ENCODE data around the gene OXTR.

- TF ChIP-seq, protein P1, sequence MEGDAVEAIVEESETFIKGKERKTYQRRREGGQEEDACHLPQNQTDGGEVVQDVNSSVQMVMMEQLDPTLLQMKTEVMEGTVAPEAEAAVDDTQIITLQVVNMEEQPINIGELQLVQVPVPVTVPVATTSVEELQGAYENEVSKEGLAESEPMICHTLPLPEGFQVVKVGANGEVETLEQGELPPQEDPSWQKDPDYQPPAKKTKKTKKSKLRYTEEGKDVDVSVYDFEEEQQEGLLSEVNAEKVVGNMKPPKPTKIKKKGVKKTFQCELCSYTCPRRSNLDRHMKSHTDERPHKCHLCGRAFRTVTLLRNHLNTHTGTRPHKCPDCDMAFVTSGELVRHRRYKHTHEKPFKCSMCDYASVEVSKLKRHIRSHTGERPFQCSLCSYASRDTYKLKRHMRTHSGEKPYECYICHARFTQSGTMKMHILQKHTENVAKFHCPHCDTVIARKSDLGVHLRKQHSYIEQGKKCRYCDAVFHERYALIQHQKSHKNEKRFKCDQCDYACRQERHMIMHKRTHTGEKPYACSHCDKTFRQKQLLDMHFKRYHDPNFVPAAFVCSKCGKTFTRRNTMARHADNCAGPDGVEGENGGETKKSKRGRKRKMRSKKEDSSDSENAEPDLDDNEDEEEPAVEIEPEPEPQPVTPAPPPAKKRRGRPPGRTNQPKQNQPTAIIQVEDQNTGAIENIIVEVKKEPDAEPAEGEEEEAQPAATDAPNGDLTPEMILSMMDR (conservative IDR thresholded peaks at IDR 0.05; ENCODE audit: low read depth, low read length), result no peak
- TF ChIP-seq RCOR1 (IDR thresholded peaks at IDR 0.05; ENCODE audit: insufficient replicate concordance, low read length) (no peak), CHD1 (IDR thresholded peaks at IDR 0.05; ENCODE audit: low read depth, low read length) (no peak), SMC3 (IDR thresholded peaks at IDR 0.05; ENCODE audit: low read depth, low read length) (no peak), CEBPB (IDR thresholded peaks at IDR 0.05; ENCODE audit: low read depth, low read length) (no peak), POLR2A (IDR thresholded peaks at IDR 0.05; ENCODE audit: low read depth, low read length) (no peak), MAZ (IDR thresholded peaks at IDR 0.05; ENCODE audit: borderline replicate concordance, low read depth, low read length) (no peak), FOS (IDR thresholded peaks at IDR 0.05; ENCODE audit: low read depth, low read length) (no peak), NFE2L2 (IDR thresholded peaks at IDR 0.05; ENCODE audit: low read depth, low read length) (no peak), RAD21 (IDR thresholded peaks at IDR 0.05; ENCODE audit: low read length) (no peak), MXI1 (IDR thresholded peaks at IDR 0.05; ENCODE audit: borderline replicate concordance, low read depth, low read length) (no peak), BHLHE40 (IDR thresholded peaks at IDR 0.05; ENCODE audit: low read depth, low read length) (no peak)
- TF ChIP-seq, protein P2, sequence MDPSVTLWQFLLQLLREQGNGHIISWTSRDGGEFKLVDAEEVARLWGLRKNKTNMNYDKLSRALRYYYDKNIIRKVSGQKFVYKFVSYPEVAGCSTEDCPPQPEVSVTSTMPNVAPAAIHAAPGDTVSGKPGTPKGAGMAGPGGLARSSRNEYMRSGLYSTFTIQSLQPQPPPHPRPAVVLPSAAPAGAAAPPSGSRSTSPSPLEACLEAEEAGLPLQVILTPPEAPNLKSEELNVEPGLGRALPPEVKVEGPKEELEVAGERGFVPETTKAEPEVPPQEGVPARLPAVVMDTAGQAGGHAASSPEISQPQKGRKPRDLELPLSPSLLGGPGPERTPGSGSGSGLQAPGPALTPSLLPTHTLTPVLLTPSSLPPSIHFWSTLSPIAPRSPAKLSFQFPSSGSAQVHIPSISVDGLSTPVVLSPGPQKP (IDR thresholded peaks at IDR 0.05; ENCODE audit: borderline replicate concordance, low read depth, low read length), result no peak
- TF ChIP-seq, protein P3, sequence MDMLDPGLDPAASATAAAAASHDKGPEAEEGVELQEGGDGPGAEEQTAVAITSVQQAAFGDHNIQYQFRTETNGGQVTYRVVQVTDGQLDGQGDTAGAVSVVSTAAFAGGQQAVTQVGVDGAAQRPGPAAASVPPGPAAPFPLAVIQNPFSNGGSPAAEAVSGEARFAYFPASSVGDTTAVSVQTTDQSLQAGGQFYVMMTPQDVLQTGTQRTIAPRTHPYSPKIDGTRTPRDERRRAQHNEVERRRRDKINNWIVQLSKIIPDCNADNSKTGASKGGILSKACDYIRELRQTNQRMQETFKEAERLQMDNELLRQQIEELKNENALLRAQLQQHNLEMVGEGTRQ (IDR thresholded peaks at IDR 0.05; ENCODE audit: low read depth, low read length), result no peak
Observed at GRCh38 chr3:8755097-8755496, 14.3 kb downstream of the OXTR start.

All from IMR-90 (cell line).